AG08395 (cell line): ENCODE data around the gene SIPA1.
A peak's percentile ranks its signal among the peaks of the same experiment; 100 is the strongest.

Experiments
- DNase-seq: peaks from one replicate; pipeline ENCODE4 v3.0.0; 2012; ENCODE audit warnings: mixed read lengths, low spot score

Gene SIPA1

DNA sequence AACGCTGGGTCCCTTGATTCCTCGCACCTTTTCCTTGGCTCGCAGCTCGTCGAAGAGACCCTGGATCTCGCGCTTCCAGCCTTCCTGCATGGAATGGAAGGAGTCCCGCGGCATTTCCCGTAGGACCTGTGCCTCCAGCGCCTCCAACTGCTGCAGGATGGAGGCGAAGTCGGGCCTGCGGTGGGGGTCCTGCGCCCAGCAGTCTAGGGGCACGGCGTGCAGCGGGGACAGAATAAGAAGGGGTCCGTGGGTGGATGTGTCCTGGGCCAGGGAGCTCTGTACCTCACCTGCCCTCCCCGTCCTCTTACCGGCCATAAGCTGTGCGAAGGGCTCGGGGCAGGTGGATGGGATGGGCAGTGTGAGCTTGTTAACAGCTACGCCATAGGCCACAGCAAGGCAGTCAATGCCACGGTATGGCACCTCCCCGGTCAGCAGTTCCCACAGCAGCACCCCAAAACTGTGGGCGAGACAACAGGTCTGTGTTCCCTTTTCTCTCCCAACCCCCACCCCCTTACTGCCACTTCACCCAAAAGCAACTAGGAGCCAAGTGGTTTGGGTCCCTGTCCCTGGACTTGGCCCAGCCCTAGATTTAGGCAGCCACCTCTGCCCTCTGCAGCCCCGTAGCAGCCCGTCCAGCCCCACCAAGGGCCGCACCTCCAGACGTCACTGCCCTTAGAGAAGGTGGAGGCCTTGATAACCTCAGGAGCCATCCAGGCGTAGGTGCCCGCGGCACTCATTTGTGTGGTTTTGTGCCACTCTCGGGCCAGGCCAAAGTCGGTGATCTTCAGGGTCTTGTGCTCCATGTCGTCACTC, 30.1 kb upstream of the SIPA1 start:
- DNase-seq: no peak

DNA sequence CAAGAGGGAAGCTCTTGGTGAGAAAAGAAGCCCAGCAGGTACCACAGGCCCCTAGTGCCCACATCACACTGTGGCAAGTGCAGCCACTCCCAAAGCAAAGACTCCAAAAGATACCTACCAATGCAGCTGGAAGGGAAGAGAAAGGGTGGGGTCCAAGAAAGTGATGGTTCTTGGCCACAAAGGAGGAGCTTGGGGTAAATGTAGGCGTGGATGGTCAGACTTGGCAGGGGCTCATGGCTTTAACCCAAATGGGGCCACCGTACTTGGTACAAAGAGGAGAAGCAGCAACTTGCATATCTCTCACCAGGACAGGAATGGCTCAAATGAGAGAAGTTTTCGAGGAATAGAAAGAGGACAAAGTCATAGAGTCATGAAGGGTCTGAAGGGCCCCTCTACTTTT, 28.7 kb upstream of the SIPA1 start:
- DNase-seq: no peak

DNA sequence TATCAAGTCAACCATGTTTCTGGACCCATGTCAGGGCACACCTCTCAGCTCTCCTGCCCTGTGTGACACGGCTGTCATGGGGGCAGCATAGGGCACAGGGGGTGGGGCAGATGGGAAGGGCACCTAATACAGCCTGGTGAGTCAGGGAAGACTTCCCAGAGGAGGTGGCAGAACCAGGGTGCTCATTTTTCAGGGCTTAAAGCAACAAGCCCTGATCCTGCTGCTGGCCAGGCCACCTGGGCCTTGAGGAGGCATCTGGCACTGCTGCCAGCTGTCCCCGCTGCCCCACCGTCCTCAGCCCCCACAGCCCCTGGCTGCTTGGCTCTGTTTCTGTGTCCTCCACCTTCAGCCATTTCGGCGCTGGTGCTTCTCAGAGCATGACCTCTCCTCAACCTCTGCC, 28.2 kb upstream of the SIPA1 start:
- DNase-seq: no peak

DNA sequence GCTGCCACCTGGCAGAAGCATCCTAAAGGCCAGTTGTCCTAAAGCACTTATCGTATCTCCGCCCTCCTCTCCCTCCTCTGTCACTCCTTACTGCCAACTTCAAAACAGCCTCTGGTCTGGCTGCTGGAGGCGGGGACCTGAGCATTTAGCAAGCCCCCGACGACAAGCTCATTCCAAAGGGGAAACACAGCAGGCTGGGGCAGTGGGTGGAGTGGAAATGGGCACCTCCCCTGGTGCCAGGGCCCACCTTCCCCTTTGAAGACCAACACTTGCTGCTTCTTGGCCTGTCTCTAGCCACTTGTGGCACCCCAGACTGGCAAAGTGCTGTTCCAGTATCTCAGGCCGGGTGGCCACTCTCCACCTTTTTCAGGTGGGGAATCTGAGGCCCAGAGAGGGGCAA, 27.5 kb upstream of the SIPA1 start:
- DNase-seq: no peak

DNA sequence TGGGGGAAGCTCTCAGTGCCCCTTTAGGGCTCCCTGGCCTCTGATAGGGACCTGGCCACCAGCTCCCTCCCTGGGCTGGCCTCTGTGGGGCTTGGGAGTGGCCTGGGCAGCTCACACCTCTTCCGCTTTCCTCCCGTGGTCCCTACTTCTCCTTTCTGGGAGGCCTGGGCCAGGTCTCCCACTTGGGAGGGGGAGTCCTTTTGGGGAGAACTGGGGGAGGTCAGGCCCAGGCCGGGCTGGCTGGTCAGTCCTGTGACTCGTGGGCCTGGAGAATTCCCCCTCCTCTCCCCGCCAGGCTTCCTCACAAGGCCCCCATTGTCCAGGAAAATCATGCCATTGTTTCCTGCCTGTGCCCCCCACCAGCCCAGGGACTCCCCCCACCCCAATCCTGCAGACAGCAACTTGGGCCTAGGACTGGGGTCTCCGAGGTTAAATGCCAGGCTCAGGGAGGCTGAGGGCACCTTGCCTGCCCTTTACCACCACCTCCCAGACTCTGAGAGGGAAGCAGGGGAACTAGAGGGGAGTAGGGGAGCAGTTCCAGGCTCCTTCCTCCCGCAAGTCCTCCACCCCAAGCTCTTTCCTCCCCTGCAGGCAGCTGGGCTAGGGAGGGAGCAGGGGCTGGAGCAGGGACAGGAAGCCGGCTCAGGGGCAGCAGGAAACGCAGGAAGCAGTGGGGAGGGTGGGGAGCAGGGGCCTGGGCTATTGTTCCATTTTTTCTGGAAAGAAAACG, 26.7 kb upstream of the SIPA1 start:
- no peak for DNase-seq

DNA sequence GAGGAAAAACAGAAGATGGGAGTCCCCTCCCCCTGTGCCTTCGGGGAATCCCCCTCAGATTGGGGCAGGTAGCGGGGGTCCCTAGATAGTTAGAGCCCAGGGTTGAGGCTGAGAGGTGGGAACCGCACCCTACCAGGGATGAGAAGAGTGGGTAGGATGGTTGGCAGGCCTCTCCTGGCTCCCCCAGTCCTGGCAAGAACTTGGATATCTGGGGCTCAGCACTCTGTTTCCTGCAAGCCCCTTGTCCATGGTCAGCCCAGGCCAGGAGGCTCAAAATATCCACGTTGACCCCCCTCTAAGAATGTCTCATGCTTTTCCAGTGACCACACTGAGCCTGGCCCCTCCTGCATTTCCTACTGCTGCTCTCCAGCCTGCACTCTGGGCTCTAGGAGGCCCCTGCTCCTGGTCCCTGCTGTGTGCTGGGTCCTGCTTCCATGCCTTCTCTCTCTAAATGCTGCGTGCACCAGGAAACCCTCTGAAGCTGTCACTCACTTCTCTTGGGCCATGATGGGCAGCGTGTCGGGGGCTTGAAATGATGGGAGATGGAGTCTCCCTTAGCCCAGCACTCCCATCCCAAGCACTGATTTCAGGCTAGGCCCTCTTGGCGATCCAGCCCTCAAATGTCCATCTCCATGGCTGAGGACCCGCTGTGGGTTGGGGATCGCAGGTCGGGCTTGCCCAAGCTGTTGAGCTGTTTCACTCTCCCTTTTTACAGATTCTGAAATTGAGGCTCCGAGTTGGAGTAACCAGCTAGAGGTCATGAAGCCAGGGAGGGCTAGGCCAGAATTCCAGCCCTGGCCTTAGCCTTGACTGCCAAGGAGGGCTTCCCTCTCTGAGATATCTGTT, 25.9 kb upstream of the SIPA1 start:
- no peak for DNase-seq

DNA sequence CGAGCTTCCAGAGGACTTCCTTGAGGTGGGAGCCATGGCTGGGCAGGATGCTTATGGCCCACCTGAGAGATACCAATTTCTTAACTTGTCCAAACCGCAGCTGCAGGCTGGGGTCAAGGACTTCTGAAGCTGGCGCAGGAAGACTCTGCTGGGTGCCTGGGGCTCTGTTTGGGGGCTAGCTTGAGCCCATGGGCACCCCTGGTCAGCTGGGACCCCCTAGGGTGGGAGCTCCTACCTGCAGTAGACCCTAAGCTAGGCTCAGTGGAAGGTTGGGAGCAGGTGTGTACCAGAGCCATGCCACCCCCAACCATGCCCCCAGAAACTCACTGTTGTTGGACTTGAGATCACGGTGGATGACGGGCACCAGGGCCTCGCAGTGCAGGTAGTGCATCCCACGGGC, 25.2 kb upstream of the SIPA1 start:
- DNase-seq: no peak

DNA sequence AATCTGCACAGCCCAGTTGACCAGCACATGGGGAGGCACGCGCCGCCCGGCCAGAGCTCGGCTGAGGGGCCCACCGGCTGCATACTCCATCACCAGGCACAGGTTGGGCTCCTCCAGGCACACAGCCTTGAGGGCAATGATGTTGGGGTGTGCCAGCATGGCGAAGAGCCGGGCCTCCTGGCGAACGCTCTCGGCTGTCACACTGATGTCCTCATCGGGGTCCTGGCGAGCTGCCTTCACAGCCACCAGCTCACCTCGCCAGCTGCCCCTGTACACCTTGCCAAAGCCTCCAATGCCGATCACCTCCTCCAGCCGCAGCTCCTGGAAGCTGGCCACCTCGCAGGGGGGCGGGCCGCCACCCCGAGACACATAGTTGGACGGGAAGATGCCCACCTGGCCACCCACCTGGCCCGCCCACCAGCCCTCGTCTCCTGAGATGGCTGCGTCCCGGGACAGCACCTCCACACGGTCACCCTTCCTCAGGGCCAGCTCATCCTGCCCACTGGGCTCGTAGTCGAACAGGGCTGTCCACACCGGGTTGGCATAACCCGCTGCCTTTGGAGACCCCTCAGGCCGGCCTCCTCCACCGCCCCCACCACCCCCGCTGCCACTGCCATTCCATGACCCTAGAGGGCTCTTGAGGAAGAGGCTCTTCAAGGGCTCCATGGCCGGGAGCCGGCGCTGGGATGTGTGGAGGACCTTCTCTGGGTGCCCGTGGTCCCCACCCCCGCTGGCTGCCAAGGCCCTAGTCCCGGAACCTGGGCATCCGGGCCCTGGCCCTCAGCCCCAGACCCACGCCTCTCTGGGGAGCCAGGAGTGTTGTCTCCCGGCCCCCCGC, 24.6 kb upstream of the SIPA1 start:
- DNase-seq: peak; percentile 12

DNA sequence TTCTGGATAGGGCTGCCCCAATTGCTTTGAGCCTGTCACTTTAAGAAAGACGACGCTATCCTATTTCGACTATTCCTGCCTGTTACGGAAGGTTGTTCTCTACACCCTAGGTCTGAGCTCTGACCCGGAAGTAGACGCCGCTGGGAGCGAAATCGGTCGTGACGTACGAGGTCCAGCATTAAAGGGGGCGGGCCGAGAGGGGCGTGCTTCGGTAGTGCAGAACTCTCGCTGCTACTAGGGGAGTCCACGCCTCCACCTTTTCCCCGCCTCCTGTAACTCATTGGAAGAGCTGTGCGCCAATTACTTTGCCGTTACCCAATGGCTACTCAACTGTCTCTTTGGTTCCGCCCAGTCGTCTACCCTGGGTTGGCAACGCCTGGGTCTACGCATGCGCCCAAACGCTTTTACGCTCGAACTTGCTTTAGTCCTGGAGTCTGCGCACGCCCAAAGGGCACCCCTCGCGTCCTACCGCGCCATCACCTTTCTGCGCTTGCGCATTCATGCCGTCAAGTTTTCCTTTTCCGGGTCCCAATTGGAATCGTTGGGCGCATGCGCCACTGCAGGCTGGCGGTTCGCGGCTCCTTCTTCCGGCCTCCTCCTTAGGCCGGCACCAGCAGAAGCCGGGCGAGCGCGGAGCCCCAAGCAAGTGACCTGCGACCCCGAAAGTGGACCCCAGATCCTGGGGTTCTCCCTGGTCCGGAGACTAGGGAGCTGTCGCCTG, 22.5 kb upstream of the SIPA1 start, which contains the start of gene PCNX3:
PCNX3 (plus strand) TSS at position 548 of the 721 bp plus-strand sequence. CDS start 536 bp downstream, outside the sequence.
- DNase-seq: peak; percentile 100

DNA sequence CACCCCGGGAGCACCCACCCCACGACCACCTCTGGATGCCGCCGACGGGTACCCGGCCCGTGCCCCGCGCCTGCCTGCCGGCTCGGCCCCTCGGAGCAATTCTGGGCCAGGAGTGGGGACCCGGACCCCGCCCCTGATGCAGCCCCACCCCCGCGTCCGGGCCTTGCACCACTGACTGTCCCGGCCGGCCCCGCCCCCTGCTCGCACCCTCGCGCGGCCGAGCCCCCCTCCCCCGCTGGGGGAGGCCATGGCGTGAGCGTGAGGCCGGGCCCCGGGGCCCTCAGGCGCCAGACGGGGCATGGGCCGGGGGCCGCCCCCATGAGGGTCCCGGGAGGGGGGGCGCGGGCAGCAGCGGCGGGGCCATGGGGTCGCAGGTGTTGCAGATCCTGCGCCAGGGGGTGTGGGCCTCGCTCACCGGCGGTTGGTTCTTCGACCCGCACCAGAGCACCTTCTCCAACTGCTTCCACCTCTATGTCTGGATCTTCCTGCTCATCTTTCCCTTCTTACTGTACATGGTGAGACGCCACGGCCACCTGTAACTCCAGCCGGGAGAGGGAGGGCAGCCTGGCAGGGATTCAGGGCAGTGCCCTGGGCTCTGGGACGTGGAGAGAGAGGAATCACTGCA, 21.8 kb upstream of the SIPA1 start:
- DNase-seq: peak; percentile 48

DNA sequence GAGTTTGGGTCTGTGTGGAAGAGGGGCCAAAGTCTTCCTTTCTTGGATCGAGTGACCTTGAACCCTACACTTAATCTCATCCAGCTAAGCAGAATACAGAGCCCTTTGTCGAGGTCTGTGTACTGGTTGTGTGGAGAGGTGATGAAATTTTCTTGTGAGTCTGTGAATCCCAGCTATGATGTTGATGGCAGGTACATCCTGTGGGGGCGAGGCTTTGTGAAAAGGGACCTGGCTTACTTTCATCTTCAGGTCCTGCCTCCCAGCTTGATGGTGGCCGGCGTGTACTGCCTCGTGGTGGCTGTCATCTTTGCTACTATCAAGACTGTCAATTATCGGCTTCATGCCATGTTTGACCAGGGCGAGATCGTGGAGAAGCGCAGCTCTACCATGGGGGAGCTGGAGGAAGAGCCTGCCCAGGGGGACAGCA, 21.3 kb upstream of the SIPA1 start:
- DNase-seq: no peak

DNA sequence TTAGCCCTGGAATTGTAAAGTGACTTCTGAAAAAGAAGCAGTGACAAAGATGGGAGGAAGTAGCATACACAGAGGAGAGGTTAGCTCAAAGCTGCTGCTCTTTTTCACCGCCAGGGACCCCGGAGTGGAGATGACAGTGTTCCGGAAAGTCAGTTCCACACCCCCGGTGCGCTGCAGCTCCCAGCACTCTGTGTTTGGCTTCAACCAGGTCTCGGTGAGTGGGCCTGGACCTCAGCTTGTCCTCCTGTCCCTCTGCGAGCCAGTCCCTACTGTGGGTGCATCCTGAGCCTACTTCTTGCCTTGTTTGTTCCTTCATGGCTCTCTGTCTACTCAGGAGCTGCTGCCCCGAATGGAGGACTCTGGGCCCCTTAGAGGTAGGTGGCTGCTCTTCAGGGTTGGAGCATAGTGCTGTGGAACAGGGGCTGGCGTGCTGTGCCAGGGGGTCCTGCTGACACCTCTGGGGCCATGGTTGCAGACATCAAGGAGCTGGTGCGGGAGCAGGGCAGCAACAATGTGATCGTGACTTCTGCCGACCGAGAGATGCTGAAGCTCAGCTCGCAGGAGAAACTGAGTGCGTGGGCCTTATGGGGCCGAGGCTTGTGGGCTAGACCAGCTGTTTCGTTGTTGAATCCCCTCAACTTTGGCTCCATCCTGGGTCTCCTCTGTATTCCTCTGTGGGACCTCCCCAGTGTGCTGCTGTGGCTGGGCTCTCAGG, 20.6 kb upstream of the SIPA1 start:
- no peak for DNase-seq

DNA sequence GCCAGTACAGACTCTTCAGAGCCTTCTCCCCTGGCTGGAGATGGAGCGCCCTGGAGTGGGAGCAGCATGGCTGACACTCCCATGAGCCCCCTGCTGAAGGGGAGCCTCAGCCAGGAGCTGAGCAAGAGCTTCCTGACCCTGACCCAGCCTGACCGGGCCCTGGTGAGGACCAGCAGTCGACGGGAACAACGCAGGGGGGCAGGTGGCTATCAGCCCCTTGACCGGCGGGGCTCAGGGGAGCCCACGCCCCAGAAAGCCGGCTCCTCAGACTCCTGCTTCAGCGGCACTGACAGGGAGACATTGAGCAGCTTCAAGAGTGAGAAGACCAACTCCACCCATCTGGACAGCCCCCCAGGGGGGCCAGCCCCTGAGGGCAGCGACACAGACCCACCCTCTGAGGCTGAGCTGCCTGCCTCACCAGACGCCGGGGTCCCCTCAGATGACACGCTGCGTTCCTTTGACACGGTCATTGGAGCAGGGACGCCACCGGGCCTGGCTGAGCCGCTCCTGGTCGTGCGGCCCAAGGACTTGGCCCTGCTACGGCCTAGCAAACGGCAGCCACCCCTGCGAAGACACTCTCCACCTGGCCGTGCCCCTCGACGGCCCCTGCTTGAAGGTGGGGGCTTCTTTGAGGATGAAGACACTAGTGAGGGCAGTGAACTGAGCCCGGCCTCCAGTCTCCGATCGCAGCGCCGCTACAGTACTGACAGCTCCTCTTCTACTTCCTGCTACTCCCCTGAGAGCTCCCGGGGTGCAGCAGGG, 19.7 kb upstream of the SIPA1 start:
- no peak for DNase-seq

DNA sequence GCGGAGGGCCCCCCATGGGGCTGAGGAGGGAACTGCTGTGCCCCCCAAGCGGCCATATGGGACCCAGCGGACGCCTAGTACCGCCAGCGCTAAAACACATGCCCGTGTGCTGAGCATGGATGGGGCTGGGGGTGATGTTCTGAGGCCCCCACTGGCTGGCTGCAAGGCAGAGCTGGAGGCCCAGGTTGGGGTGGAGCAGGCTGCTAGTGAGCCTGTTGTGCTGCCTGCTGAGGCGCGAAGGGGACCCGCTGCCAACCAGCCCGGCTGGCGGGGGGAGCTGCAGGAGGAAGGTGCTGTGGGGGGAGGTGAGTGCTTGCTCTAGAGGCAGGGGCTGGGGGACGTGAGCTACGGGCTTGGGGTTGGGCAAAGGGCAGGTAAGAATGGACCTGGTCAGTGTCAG, 19.1 kb upstream of the SIPA1 start:
- DNase-seq: no peak

DNA sequence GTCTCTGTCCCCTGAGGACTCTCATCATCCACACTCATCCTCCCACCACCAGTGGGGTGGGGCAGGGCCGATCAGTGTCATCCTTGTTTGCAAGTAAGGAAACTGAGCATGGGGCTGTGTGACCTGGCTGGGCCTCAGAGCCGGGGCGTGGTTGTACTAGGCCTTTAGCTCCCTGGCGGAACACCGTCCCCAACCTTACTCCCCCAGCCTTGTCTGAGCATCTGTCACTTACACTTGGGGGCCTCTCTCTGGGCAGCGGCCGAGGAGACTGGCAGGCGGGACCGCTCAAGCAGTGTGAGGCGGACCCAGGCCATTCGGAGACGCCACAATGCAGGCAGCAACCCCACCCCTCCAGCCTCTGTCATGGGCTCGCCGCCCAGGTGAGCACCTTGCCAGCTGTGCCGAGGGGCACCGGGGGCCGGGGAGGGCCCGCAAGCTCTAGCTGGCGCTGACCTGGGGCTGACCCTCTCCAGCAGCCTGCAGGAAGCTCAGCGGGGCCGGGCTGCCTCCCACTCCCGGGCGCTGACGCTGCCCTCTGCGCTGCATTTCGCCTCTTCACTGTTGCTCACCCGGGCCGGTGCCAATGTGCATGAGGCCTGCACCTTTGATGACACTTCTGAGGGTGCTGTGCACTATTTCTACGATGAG, 18.5 kb upstream of the SIPA1 start:
- DNase-seq: no peak

DNA sequence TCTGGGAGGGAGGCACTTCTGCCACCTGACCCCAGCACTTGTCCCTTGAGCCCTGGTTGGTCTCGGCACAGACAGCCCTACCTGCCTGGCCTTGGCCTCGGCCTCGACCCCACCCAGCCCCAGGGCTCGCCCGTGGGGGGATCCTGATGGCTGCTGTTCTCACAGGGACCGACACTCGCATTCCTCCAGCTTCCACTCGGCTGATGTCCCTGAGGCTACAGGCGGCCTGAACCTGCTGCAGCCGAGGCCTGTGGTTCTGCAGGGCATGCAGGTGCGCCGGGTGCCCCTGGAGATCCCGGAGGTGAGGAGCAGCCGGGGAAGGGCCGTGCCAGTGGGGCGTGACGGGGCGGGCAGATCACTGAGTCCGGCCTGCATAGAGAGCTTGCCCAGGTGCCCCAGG, 17.2 kb upstream of the SIPA1 start:
- DNase-seq: no peak

DNA sequence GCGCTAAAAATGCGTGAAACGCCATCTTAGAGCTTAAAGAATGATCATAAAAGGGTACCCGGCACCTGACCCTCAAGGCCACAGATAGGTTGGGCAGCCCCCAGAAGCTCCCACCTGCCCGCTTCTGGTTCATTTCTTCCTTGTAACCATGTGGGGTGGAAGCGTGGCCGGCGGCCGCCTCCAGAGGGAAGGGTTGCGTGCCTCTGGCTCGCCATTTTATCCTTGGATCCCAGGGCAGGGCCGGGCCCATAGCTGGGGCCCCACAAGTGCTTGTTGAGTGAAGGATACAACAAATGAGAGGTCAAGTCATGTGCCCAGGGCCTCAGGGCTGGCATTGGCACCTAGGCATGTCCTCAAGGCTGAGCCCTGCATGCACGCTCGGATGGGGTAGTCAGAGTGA, 16.4 kb upstream of the SIPA1 start:
- DNase-seq: no peak

DNA sequence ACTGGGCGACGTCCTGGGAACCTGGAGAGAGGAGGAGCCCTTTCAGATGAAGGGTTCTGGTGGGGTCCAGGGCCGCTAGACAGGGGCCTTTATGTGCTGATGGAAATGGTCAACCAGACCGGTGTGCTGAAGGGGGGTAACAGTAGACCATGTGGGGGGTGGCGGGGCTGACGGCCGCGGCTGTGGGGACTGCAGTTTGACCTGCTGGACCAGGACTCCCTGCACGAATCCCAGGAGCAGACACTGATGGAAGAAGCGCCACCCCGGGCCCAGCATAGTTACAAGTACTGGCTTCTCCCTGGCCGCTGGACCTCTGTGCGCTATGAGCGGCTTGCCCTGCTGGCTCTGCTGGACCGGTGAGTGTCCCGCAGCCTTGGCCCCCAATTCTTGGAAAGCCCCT, 15.9 kb upstream of the SIPA1 start:
- DNase-seq: no peak

DNA sequence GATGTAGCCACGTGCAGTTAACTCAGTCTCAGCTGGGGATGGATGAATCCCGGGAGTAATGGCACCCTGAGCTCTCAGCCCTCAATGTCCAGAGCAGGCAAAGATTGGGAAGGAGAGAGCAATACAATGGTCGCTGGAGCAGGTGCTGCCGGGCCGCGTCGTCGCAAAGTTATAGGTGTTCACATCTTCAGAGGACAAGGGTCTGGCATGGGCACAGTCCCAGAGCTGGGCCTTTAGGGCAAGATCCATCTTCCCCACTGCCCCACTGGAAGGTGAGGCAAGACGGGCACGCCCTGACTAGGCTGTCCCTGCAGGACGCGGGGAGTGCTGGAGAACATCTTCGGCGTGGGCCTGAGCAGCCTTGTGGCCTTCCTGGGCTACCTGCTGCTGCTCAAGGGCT, 14.7 kb upstream of the SIPA1 start:
- DNase-seq: no peak
